ENCODE results near the gene PTPRN2.
"Not testable (repeated sequence)": the region's sequence is repeated elsewhere in the genome, so short reads cannot be mapped to it uniquely, and the experiment has no call there.

PTPRN2 gene

GRCh38 chr7:158336952-158337351 is 250.7 kb downstream of the PTPRN2 start:
- H3K36me3 Mint-ChIP-seq (ENCODE audit: insufficient read depth): peaks cover 38% of the 10 kb centered on the region
- H3K27me3 Mint-ChIP-seq; H3K4me3 Mint-ChIP-seq; ATAC-seq (replicated peaks); DNase-seq: not testable (repeated sequence)
- peaks cover 16 to 18% of the 10 kb centered on the region in 2 donors for H3K4me1 Mint-ChIP-seq (ENCODE audit: low read depth in 2 of 2)
- peaks cover 33 to 50% of the 10 kb centered on the region in 2 donors for H3K9me3 Mint-ChIP-seq
- peak overlapping the region; percentile 13 to 65 for H3K27ac Mint-ChIP-seq

DNA sequence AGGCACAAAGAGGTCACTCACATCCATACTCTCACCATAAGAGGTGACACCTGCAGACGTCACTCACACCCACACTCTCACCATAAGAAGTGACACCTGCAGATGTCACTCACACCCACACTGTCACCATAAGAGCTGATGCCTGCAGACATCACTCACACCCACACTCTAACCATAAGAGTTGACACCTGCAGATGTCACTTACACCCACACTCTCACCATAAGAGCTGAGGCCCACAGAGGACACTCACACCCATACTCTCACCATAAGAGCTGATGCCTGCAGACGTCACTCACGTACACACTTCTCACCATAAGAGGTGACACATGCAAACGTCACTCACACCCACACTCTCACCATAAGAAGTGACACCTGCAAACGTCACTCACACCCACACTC is 255.1 kb downstream of the PTPRN2 start:
- Mint-ChIP-seq H3K27ac (peak overlapping the region; percentile 59 to 80), H3K4me1 (ENCODE audit: low read depth in 2 of 2) (peaks cover 16 to 20% of the 10 kb centered on the region in 2 donors), H3K36me3 (ENCODE audit: insufficient read depth) (peaks cover 28% of the 10 kb centered on the region), H3K9me3 (peaks cover 38 to 39% of the 10 kb centered on the region in 2 donors)
- not testable (repeated sequence) for H3K27me3 Mint-ChIP-seq; H3K4me3 Mint-ChIP-seq; ATAC-seq (replicated peaks); DNase-seq

- H3K27ac Mint-ChIP-seq: peak overlapping the region; percentile 59 to 80
- not testable (repeated sequence) for H3K4me3 Mint-ChIP-seq; DNase-seq; H3K27me3 Mint-ChIP-seq; ATAC-seq (replicated peaks)
- H3K9me3 Mint-ChIP-seq: peaks cover 38 to 39% of the 10 kb centered on the region in 2 donors
- H3K36me3 Mint-ChIP-seq (ENCODE audit: insufficient read depth): peaks cover 23% of the 10 kb centered on the region
- peaks cover 14 to 16% of the 10 kb centered on the region in 2 donors for H3K4me1 Mint-ChIP-seq (ENCODE audit: low read depth in 2 of 2)
These were observed 255.7 kb downstream of the PTPRN2 start for GRCh38 chr7:158331826-158332450.

- DNase-seq: no peak
- H3K27ac Mint-ChIP-seq: no peak overlapping the region
- no peaks in the 10 kb centered on the region for H3K27me3 Mint-ChIP-seq
- no peak for ATAC-seq (replicated peaks)
- peaks cover 9 to 14% of the 10 kb centered on the region in 2 donors for H3K4me1 Mint-ChIP-seq (ENCODE audit: low read depth in 2 of 2)
- H3K36me3 Mint-ChIP-seq (ENCODE audit: insufficient read depth): peaks cover 11% of the 10 kb centered on the region
- H3K4me3 Mint-ChIP-seq: no peak overlapping the region
- peaks cover 35 to 38% of the 10 kb centered on the region in 2 donors for H3K9me3 Mint-ChIP-seq
These were observed 257.9 kb downstream of the PTPRN2 start for GRCh38 chr7:158329686-158330085.

DNA sequence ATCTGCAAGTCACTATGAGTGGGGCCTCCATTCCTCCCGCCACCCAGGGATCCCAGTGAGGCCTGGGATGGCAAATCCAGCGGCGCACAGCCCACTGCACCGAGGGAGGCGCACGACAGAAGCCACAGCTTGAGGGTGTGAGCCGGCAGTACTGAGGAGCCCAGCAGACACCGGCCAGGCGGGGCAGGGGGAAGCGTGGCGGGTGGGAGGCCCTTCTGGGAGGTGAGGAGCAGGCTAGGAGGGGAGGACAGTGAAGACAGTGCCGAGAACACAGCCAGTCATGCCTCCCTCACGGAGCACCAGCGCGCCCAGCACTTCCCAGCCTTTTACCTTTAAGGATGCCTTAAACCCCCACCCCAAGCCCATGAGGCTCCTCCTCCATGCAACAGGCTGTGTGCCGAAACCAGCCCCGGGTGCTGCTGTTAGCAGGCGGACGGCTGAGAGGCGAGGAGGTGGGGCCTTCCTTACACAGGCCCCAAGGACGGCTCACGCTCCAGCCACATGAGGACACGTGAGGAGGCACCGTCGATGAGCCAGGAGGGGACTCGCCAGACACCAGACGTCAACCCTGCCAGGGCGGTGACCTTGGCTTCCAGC is 258.5 kb downstream of the PTPRN2 start:
- Mint-ChIP-seq H3K27me3 (peaks cover 0 to under 1% of the 10 kb centered on the region in 2 donors), H3K9me3 (peaks cover 33 to 38% of the 10 kb centered on the region in 2 donors), H3K27ac (no peak overlapping the region), H3K4me3 (no peak overlapping the region), H3K4me1 (ENCODE audit: low read depth in 2 of 2) (peaks cover 9 to 14% of the 10 kb centered on the region in 2 donors), H3K36me3 (ENCODE audit: insufficient read depth) (peaks cover 8% of the 10 kb centered on the region)
- no peak for DNase-seq
- ATAC-seq (replicated peaks): no peak

DNA sequence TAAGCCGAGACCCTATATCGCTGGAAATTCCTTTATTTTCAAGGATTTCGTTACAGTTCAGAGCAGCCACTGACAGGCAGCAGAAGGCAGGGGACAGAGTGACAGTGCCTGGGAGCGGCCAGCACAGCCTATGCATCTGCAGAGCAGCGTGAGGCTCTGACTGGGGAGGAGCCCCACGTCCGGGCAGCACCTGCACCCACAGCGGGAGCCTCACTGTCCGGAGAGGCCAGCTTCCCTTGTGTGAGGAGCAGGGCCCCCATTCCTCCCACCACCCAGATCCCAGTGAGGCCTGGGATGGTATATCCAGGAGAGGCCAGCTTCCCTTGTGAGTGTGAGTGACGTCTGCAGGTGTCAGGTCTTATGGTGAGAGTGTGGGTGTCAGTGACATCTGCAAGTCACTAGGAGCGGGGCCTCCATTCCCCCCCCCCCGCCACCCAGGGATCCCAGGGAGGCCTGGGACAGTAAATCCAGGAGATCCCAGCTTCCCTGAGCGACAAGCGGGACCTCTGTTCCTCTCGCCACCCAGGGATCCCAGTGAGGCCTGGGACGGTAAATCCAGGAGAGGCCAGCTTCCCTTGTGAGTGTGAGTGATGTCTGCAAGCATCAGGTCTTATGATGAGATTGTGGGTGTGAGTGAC is 259.1 kb downstream of the PTPRN2 start:
- DNase-seq: no peak
- no peak overlapping the region for H3K27ac Mint-ChIP-seq
- H3K4me3 Mint-ChIP-seq: no peak overlapping the region
- peaks cover 30 to 35% of the 10 kb centered on the region in 2 donors for H3K9me3 Mint-ChIP-seq
- peaks cover 9 to 12% of the 10 kb centered on the region in 2 donors for H3K4me1 Mint-ChIP-seq (ENCODE audit: low read depth in 2 of 2)
- peaks cover 8% of the 10 kb centered on the region for H3K36me3 Mint-ChIP-seq (ENCODE audit: insufficient read depth)
- H3K27me3 Mint-ChIP-seq: peaks cover 5 to 7% of the 10 kb centered on the region in 2 donors
- no peak for ATAC-seq (replicated peaks)

DNA sequence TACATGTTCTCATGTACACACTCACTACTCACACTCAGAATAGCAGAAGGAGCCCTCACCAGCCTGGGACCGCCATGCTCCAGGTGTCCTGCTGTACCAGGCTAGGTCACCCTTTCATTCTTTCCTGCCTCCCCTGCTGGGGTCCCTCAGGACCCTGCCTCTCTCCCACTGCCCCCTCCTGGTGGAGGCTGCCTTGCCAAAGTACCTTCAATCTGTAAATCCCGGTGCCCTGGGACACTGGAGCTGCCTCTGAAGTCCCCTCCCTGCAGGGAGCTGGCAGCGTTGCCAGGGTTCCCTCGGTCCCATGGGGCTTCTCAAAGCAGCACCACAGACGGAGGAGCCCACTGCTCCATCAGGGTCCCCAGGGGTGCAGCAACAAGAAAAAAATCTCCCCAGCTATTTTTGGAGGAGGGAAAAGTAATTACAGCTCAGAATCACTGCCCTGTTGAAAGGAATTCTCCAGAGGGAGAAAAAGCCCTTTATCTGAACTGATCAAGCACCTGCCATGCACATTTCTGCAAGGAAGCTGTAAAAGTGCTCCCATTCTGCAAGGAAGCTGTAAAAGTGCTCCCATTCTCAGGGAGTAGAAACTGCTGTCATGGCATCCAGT is 259.9 kb downstream of the PTPRN2 start:
- DNase-seq (no peak), ATAC-seq (replicated peaks) (no peak)
- H3K4me3 Mint-ChIP-seq: no peak overlapping the region
- H3K4me1 Mint-ChIP-seq (ENCODE audit: low read depth in 2 of 2): peaks cover 8 to 9% of the 10 kb centered on the region in 2 donors
- peaks cover 8% of the 10 kb centered on the region for H3K36me3 Mint-ChIP-seq (ENCODE audit: insufficient read depth)
- H3K27me3 Mint-ChIP-seq: peaks cover 5 to 14% of the 10 kb centered on the region in 2 donors
- peaks cover 25 to 30% of the 10 kb centered on the region in 2 donors for H3K9me3 Mint-ChIP-seq
- no peak overlapping the region for H3K27ac Mint-ChIP-seq

GRCh38 chr7:158327012-158327411 is 260.6 kb downstream of the PTPRN2 start:
- Mint-ChIP-seq H3K9me3 (peaks cover 19 to 23% of the 10 kb centered on the region in 2 donors), H3K4me1 (ENCODE audit: low read depth in 2 of 2) (peaks cover 2 to 4% of the 10 kb centered on the region in 2 donors)

DNA sequence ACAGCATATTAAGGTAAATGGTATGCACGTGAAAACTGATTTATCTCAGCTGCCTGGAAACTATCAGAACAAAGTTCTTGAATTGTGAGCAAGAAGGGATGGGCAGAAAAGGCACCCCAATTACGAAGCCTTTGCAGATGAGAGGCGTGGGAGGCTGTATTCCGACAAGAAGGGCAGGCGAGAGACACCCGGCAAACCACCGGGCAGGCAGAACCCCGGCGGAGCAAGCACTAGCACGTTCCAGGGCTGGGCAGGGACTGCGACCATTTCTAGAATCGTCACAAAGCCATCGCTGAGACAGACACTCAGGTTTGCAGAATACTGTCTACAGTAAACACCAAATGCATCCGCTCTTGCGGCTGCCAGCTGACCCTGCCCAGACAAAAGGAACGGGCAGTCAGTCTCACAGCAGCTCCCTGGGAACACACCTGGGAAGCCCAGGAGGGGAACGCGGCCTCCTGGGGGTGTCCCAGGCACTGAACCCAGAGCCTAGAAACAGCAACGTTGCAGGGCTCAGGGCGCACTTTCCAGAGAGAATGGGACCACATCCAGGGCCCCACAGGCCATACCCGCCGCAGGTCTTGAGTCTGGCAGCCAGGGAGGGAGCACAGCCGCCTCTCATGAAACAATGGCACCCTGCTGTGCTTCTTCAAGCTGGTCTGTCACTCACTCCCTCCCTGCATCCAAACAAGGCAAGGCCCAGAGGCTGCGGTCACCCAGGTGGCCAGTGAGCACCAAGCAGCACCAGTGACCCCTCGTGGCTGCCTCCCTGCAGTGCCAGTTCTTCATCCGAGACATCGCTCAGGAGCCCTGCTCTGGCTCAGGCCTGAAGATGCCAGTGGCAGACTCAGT is 261.9 kb downstream of the PTPRN2 start:
- H3K4me3 Mint-ChIP-seq: no peak overlapping the region
- peaks cover 5 to 24% of the 10 kb centered on the region in 2 donors for H3K27me3 Mint-ChIP-seq
- H3K27ac Mint-ChIP-seq: no peak overlapping the region
- DNase-seq: no peak
- no peaks in the 10 kb centered on the region for H3K36me3 Mint-ChIP-seq (ENCODE audit: insufficient read depth)
- peaks cover 0 to 1% of the 10 kb centered on the region in 2 donors for H3K4me1 Mint-ChIP-seq (ENCODE audit: low read depth in 2 of 2)
- ATAC-seq (replicated peaks): no peak
- peaks cover 12 to 15% of the 10 kb centered on the region in 2 donors for H3K9me3 Mint-ChIP-seq

More at GRCh38 chr7:158327012-158327411, 260.6 kb downstream of the PTPRN2 start:
- Mint-ChIP-seq H3K4me3 (no peak overlapping the region), H3K27me3 (peaks cover 5 to 17% of the 10 kb centered on the region in 2 donors), H3K27ac (no peak overlapping the region), H3K36me3 (ENCODE audit: insufficient read depth) (peaks cover 2% of the 10 kb centered on the region)
- no peak for ATAC-seq (replicated peaks)
- no peak for DNase-seq

- Mint-ChIP-seq H3K4me3 (no peak overlapping the region), H3K27me3 (peaks cover 5 to 33% of the 10 kb centered on the region in 2 donors), H3K4me1 (ENCODE audit: low read depth in 2 of 2) (peaks cover 0 to 1% of the 10 kb centered on the region in 2 donors), H3K36me3 (ENCODE audit: insufficient read depth) (no peaks in the 10 kb centered on the region), H3K9me3 (peaks cover 11 to 15% of the 10 kb centered on the region in 2 donors), H3K27ac (no peak overlapping the region)
- ATAC-seq (replicated peaks): no peak
- no peak for DNase-seq
These were observed 262.9 kb downstream of the PTPRN2 start for GRCh38 chr7:158324397-158325360.

DNA sequence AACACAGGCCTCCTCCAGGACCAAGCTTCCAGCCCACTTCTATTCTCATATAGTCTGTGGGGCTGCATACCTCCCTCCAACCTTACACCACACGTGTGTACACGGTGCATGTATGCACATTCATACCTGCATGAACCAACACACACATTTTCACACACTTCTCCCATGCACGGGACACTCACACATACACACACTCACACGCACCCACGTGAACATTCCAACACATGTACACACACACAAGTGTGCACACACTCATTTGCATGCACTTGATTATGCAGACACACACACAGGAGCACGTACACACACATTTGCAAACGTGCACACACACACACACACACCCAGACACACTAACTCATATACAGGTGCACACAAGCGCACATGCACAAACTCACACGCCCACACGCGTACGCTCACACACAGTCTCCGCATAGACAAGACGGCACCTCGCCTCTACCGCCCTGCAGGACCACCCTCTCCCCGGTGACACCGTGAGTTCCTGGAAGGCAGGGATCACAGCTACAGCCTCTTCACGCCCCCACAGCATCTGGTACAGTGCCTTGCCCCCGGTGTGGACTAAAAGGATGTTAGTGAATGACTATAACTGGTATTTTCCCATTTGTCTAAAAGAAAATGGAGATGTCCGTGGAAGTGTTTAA is 263.8 kb downstream of the PTPRN2 start:
- H3K4me1 Mint-ChIP-seq (ENCODE audit: low read depth in 2 of 2): peaks cover 0 to 1% of the 10 kb centered on the region in 2 donors
- peaks cover 11 to 15% of the 10 kb centered on the region in 2 donors for H3K9me3 Mint-ChIP-seq
- peaks cover 5 to 36% of the 10 kb centered on the region in 2 donors for H3K27me3 Mint-ChIP-seq
- DNase-seq: no peak
- no peak for ATAC-seq (replicated peaks)
- H3K4me3 Mint-ChIP-seq: no peak overlapping the region
- H3K36me3 Mint-ChIP-seq (ENCODE audit: insufficient read depth): no peaks in the 10 kb centered on the region
- H3K27ac Mint-ChIP-seq: no peak overlapping the region

All from effector memory CD8-positive, alpha-beta T cell (primary cell).